HepG2 (cell line): ENCODE results near the gene UBAP2L. TPM values are rescaled to one million over a fixed set of nuclear protein-coding genes. Genes with fewer than 3 reads are reported as not detected.

Experiments used
- ADNP ChIP-seq: sonication (generic); formaldehyde crosslinking; IDR thresholded peaks from 2 replicates; pipeline ENCODE4 v1.4.0; 2020; ENCODE audit warnings: missing genetic modification reagents
- HOXD1 ChIP-seq: sonication (generic); formaldehyde crosslinking; IDR thresholded peaks from 2 replicates; pipeline ENCODE4 v1.5.0; 2020; ENCODE audit warnings: missing genetic modification reagents
- ISX ChIP-seq: sonication (generic); formaldehyde crosslinking; conservative IDR thresholded peaks from 2 replicates; pipeline ENCODE4 v1.5.0; 2020; ENCODE audit warnings: missing genetic modification reagents
- JUN ChIP-seq: sonication (generic); formaldehyde crosslinking; IDR thresholded peaks from 2 replicates; pipeline ENCODE4 v1.4.0; 2020; ENCODE audit warnings: mild to moderate bottlenecking, missing genetic modification reagents
- KDM6A ChIP-seq: IDR thresholded peaks from 2 replicates; pipeline ENCODE4 v1.6.1; 2016; ENCODE audit warnings: low read depth
- KIAA2018 ChIP-seq: sonication (generic); formaldehyde crosslinking; IDR thresholded peaks from 2 replicates; pipeline ENCODE4 v1.5.0; 2020; ENCODE audit warnings: mild to moderate bottlenecking, missing genetic modification reagents, borderline replicate concordance
- LCORL ChIP-seq, 2 experiments: fragments of 450-650 bp in 1 of 2; sonication (generic) in 1 of 2; formaldehyde crosslinking in 1 of 2; IDR thresholded peaks; 2 replicates each; pipeline versions ENCODE4 v1.5.0 to v1.6.1; 2017 to 2020; ENCODE audit warnings: antibody characterized with exemption in 1 of 2, missing genetic modification reagents in 1 of 2
- NCOA1 ChIP-seq: sonication (generic); formaldehyde crosslinking; IDR thresholded peaks from 2 replicates; pipeline ENCODE4 v1.9.0; 2021; ENCODE audit warnings: missing genetic modification reagents
- NCOA2 ChIP-seq: sonication (generic); formaldehyde crosslinking; IDR thresholded peaks from 2 replicates; pipeline ENCODE4 v1.8.0; 2022; ENCODE audit warnings: inconsistent platforms
- SALL2 ChIP-seq: sonication (generic); formaldehyde crosslinking; IDR thresholded peaks from 2 replicates; pipeline ENCODE4 v1.8.1; 2023; ENCODE audit warnings: mild to moderate bottlenecking, missing genetic modification reagents, inconsistent platforms
- SIN3A ChIP-seq: IDR thresholded peaks from 2 replicates; pipeline ENCODE4 v1.6.1; 2011; ENCODE audit warnings: low read depth, mild to moderate bottlenecking, control low read depth, low read length, borderline replicate concordance
- STAT6 ChIP-seq: sonication (generic); formaldehyde crosslinking; IDR thresholded peaks from 2 replicates; pipeline ENCODE4 v1.4.0; 2020; ENCODE audit warnings: missing genetic modification reagents, mild to moderate bottlenecking, borderline replicate concordance
- TEAD3 ChIP-seq: optimal IDR thresholded peaks from 2 replicates; pipeline ENCODE3; 2016; ENCODE audit warnings: borderline replicate concordance
- YEATS2 ChIP-seq: sonication (generic); formaldehyde crosslinking; IDR thresholded peaks from 2 replicates; pipeline ENCODE4 v1.4.0; 2020; ENCODE audit warnings: missing genetic modification reagents, borderline replicate concordance
- ZBTB7B ChIP-seq: sonication (generic); formaldehyde crosslinking; IDR thresholded peaks from 2 replicates; pipeline ENCODE4 v1.4.0; 2020; ENCODE audit warnings: missing genetic modification reagents
- ZNF160 ChIP-seq: sonication (generic); formaldehyde crosslinking; IDR thresholded peaks from 2 replicates; pipeline ENCODE4 v1.8.0; 2022; ENCODE audit warnings: mild to moderate bottlenecking, inconsistent platforms, missing genetic modification reagents
- ZNF512B ChIP-seq: sonication (generic); formaldehyde crosslinking; IDR thresholded peaks from 2 replicates; pipeline ENCODE4 v1.5.1; 2020; ENCODE audit warnings: missing genetic modification reagents, mild to moderate bottlenecking, borderline replicate concordance
- ZNF775 ChIP-seq: sonication (generic); formaldehyde crosslinking; IDR thresholded peaks from 2 replicates; pipeline ENCODE4 v1.4.0; 2020; ENCODE audit warnings: missing genetic modification reagents, mild to moderate bottlenecking, moderate library complexity, borderline replicate concordance
- polyA plus RNA-seq, 8 experiments: library from polyadenylated mRNA; depleted of rRNA in 3 of 8; stranded (reverse) in 7 of 8; unstranded in 1 of 8; fragments of >200 nt; fragmentation: Illumina TruSeq in 4 of 8; extraction: Trizol in 4 of 8; gene quantifications; 2 replicates each; pipeline versions ENCODE4 v1.2.1 to v1.2.3, GENCODE V29; 2011 to 2016; ENCODE audit warnings: low read depth in 4 of 8, missing spikeins in 1 of 8, mixed read lengths in 1 of 8; ENCODE audit not compliant: insufficient read depth in 1 of 8
- total RNA-seq, 5 experiments: library from RNA; depleted of rRNA; stranded (reverse); fragments of >200 nt; fragmentation: Illumina TruSeq; extraction: Trizol; gene quantifications; 2 replicates each; pipeline ENCODE4 v1.2.3, GENCODE V29; 2016; ENCODE audit warnings: low read depth in 1 of 5

Gene UBAP2L
- total and polyA plus RNA-seq, 2 of the 13 experiments (the other 11 are each of a cell fraction or from before 2014, with no cell fraction given) = 74.2 to 159 TPM

- TF ChIP-seq ISX (CRISPR knock-in tag) (no peak), NCOA1 (0 out of 2 replicates have a peak, but pooled peaks have one; percentile 23), ZBTB7B (CRISPR knock-in tag) (no peak), ZNF775 (CRISPR knock-in tag) (no peak), SALL2 (no peak), KDM6A (no peak), ZNF512B (CRISPR knock-in tag) (no peak), NCOA2 (CRISPR knock-in tag) (no peak), ZNF160 (CRISPR knock-in tag) (no peak), TEAD3 (CRISPR knock-in tag) (no peak), LCORL (IDR thresholded peaks at IDR 0.05) (no peak), LCORL (CRISPR knock-in tag; IDR thresholded peaks at IDR 0.05) (peak; percentile 27; the same call in 1 of the 2 replicates), ADNP (CRISPR knock-in tag) (no peak), YEATS2 (CRISPR knock-in tag) (no peak), HOXD1 (no peak), STAT6 (CRISPR knock-in tag) (no peak), KIAA2018 (no peak), SIN3A (no peak), JUN (no peak)
Measured at GRCh38 chr1:154219541-154219940, 1.2 kb upstream of the UBAP2L start (continued).
